Liver (tissue), 9 donors: Measurements from ENCODE around the gene PIR. TPM values are rescaled to one million over a fixed set of nuclear protein-coding genes. Genes with fewer than 3 reads are reported as not detected.

Source experiments
- DNase-seq: peaks from one replicate; pipeline ENCODE4 v3.0.0-alpha.2; 2017; ENCODE audit warnings: low spot score
- H3K27ac ChIP-seq, 2 donors: one replicate each; pipeline ENCODE4 v1.7.0; 2013; ENCODE audit warnings: inconsistent platforms in 2 of 2, low read length in 2 of 2, control low read depth in 1 of 2, low read depth in 1 of 2, mild to moderate bottlenecking in 1 of 2
- H3K27me3 ChIP-seq, 4 donors: one replicate each; pipeline versions ENCODE4 v1.6.1 to v1.7.0; 2013; ENCODE audit warnings: low read length in 3 of 4, inconsistent platforms in 1 of 4, mild to moderate bottlenecking in 1 of 4, moderate library complexity in 1 of 4; ENCODE audit not compliant: control insufficient read depth in 4 of 4, insufficient read depth in 4 of 4
- H3K36me3 ChIP-seq, 4 donors: one replicate each; pipeline versions ENCODE4 v1.6.1 to v1.7.0; 2013; ENCODE audit warnings: low read length in 3 of 4, mild to moderate bottlenecking in 3 of 4, low read depth in 1 of 4, moderate library complexity in 1 of 4; ENCODE audit not compliant: control insufficient read depth in 4 of 4, insufficient read depth in 3 of 4
- H3K4me1 ChIP-seq, 4 donors: one replicate each; pipeline versions ENCODE4 v1.6.1 to v1.7.0; 2013; ENCODE audit warnings: low read length in 3 of 4, mild to moderate bottlenecking in 3 of 4, moderate library complexity in 1 of 4; ENCODE audit not compliant: control insufficient read depth in 4 of 4, insufficient read depth in 4 of 4
- H3K4me3 ChIP-seq, 3 donors: one replicate each; pipeline versions ENCODE4 v1.6.1 to v1.7.0; 2013; ENCODE audit warnings: low read length in 3 of 3, control low read depth in 1 of 3, low read depth in 1 of 3, mild to moderate bottlenecking in 1 of 3
- H3K9ac ChIP-seq, 2 donors: one replicate each; pipeline ENCODE4 v1.7.0; 2013; ENCODE audit warnings: low read length in 2 of 2, mild to moderate bottlenecking in 2 of 2, moderate library complexity in 2 of 2, control low read depth in 1 of 2, low read depth in 1 of 2
- H3K9me3 ChIP-seq, 4 donors: one replicate each; pipeline versions ENCODE4 v1.6.1 to v1.7.0; 2013; ENCODE audit warnings: low read length in 3 of 4; ENCODE audit not compliant: control insufficient read depth in 4 of 4
- EGR1 ChIP-seq, 2 donors: IDR thresholded peaks; 2 replicates each; pipeline ENCODE4 v1.6.1; 2016 to 2018; ENCODE audit warnings: antibody characterized with exemption in 2 of 2, low read depth in 2 of 2
- FOXA1 ChIP-seq: IDR thresholded peaks from 2 replicates; pipeline ENCODE4 v1.6.1; 2016; ENCODE audit warnings: antibody characterized with exemption
- FOXA2 ChIP-seq: IDR thresholded peaks from 2 replicates; pipeline ENCODE4 v1.6.1; 2016; ENCODE audit warnings: antibody characterized with exemption
- GABPA ChIP-seq, 2 donors: IDR thresholded peaks in 1 of 2; conservative IDR thresholded peaks in 1 of 2; 2 replicates each; pipeline ENCODE4 v1.6.1; 2016; ENCODE audit warnings: antibody characterized with exemption in 2 of 2, mild to moderate bottlenecking in 1 of 2, moderate library complexity in 1 of 2
- HNF4A ChIP-seq, 2 donors: conservative IDR thresholded peaks; 2 replicates each; pipeline ENCODE4 v1.6.1; 2016; ENCODE audit warnings: antibody characterized with exemption in 2 of 2, mild to moderate bottlenecking in 2 of 2
- HNF4G ChIP-seq: IDR thresholded peaks from 2 replicates; pipeline ENCODE4 v1.6.1; 2016; ENCODE audit warnings: antibody characterized with exemption
- JUND ChIP-seq, 2 donors: IDR thresholded peaks; 2 replicates each; pipeline ENCODE4 v1.6.1; 2016; ENCODE audit warnings: antibody characterized with exemption in 2 of 2
- NR2F2 ChIP-seq: IDR thresholded peaks from 2 replicates; pipeline ENCODE4 v1.6.1; 2016; ENCODE audit warnings: antibody characterized with exemption
- RAD21 ChIP-seq, 2 donors: IDR thresholded peaks; 2 replicates each; pipeline ENCODE4 v1.6.1; 2016; ENCODE audit warnings: antibody characterized with exemption in 2 of 2, mild to moderate bottlenecking in 2 of 2
- RXRA ChIP-seq, 2 donors: IDR thresholded peaks; 2 replicates each; pipeline ENCODE4 v1.6.1; 2017 to 2018; ENCODE audit warnings: antibody characterized with exemption in 2 of 2, mild to moderate bottlenecking in 1 of 2
- SP1 ChIP-seq: IDR thresholded peaks from 2 replicates; pipeline ENCODE4 v1.6.1; 2018; ENCODE audit warnings: antibody characterized with exemption, mild to moderate bottlenecking
- TAF1 ChIP-seq: conservative IDR thresholded peaks from 2 replicates; pipeline ENCODE4 v1.6.1; 2016; ENCODE audit warnings: antibody characterized with exemption, mild to moderate bottlenecking
- WGBS: extraction: QIAGEN DNeasy Blood & Tissue Kit; methylation state at CpG from one replicate; pipeline ENCODE4 v1.1.7; 2013; 5-methylcytosine and 5-hydroxymethylcytosine counted together
- polyA plus RNA-seq, 2 donors: library from polyadenylated mRNA; stranded (reverse) in 1 of 2; unstranded in 1 of 2; fragments of 200-250 nt in 1 of 2; fragments of >200 nt in 1 of 2; fragmentation: Nextera tagmentation in 1 of 2; extraction: Ambion mirVana in 1 of 2; gene quantifications; one replicate each; pipeline versions ENCODE4 v1.2.1 to v1.2.3, GENCODE V29; 2013 to 2015
- total RNA-seq, 2 donors: library from RNA; depleted of rRNA; stranded (reverse); fragments of >200 nt; gene quantifications; one replicate each; pipeline ENCODE4 v1.2.3, GENCODE V29; 2014
- TF ChIP-seq, protein P1 (sequence below): IDR thresholded peaks from 2 replicates; pipeline ENCODE4 v1.6.1; 2016; ENCODE audit warnings: antibody characterized with exemption
- TF ChIP-seq, protein P2 (sequence below): IDR thresholded peaks from 2 replicates; pipeline ENCODE4 v1.6.1; 2016; ENCODE audit warnings: antibody characterized with exemption
- TF ChIP-seq, protein P3 (sequence below): fragments of 150-350 bp; IDR thresholded peaks from 2 replicates; pipeline ENCODE4 v1.5.1; 2017; ENCODE audit warnings: improper control_type of control experiment, low read depth, low read length; ENCODE audit not compliant: missing input control
- TF ChIP-seq, protein P4 (sequence below): IDR thresholded peaks from 2 replicates; pipeline ENCODE4 v1.6.1; 2016; ENCODE audit warnings: antibody characterized with exemption
- TF ChIP-seq, protein P5 (sequence below): IDR thresholded peaks from 2 replicates; pipeline ENCODE4 v1.6.1; 2016; ENCODE audit warnings: antibody characterized with exemption, mild to moderate bottlenecking
- donor health status: healthy.
- donor health status: healthy.
- donor health status: healthy.
- donor health status: healthy.
- donor health status: healthy.

PIR gene
- total and polyA plus RNA-seq, 4 donors = 9.0 to 24.7 (median 17.0) TPM

DNA sequence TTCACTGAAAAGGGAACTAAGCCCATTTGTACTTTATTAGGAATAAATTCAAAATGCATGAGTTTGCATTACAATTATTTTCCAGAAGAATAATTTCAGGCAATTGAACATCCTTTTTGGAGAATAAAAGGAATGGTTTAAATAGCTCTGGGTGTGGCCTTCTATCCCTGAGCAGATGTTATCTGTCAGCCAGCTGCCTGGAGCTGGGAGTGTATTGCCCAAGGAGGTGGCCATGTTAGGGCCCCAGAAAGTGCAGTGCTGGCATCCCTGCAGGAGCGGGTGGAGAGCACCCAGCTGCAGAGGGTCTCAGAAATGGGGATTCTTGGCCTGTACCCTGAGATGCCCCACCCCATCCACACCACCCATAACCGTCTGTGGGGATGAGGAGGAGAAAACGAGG is 87.3 kb downstream of the PIR start:
- no peaks in the 10 kb centered on the region for H3K9me3 ChIP-seq
- no peak overlapping the region for H3K4me3 ChIP-seq
- no peaks in the 10 kb centered on the region for H3K36me3 ChIP-seq
- DNase-seq = no peak
- WGBS = 93% methylated on average over 3 of the region's 3 CpGs
- H3K4me1 ChIP-seq = peaks cover 0 to 2% (median 0%) of the 10 kb centered on the region in 4 donors
- H3K27me3 ChIP-seq = no peaks in the 10 kb centered on the region
- TF ChIP-seq, protein P1, sequence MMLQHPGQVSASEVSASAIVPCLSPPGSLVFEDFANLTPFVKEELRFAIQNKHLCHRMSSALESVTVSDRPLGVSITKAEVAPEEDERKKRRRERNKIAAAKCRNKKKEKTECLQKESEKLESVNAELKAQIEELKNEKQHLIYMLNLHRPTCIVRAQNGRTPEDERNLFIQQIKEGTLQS = no peak
- TF ChIP-seq FOXA1 = no peak
- TF ChIP-seq RXRA (IDR thresholded peaks at IDR 0.05) = no peak
- TF ChIP-seq FOXA2 = no peak
- no peak for TF ChIP-seq HNF4A (conservative IDR thresholded peaks at IDR 0.05)
- TF ChIP-seq, protein P2, sequence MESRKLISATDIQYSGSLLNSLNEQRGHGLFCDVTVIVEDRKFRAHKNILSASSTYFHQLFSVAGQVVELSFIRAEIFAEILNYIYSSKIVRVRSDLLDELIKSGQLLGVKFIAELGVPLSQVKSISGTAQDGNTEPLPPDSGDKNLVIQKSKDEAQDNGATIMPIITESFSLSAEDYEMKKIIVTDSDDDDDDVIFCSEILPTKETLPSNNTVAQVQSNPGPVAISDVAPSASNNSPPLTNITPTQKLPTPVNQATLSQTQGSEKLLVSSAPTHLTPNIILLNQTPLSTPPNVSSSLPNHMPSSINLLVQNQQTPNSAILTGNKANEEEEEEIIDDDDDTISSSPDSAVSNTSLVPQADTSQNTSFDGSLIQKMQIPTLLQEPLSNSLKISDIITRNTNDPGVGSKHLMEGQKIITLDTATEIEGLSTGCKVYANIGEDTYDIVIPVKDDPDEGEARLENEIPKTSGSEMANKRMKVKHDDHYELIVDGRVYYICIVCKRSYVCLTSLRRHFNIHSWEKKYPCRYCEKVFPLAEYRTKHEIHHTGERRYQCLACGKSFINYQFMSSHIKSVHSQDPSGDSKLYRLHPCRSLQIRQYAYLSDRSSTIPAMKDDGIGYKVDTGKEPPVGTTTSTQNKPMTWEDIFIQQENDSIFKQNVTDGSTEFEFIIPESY = no peak
- no peak for TF ChIP-seq RAD21 (IDR thresholded peaks at IDR 0.05)
- TF ChIP-seq JUND (IDR thresholded peaks at IDR 0.05) = no peak
- no peak for TF ChIP-seq GABPA (IDR thresholded peaks at IDR 0.05 in 1 of 2, conservative IDR thresholded peaks at IDR 0.05 in 1 of 2)
- no peak for TF ChIP-seq EGR1 (IDR thresholded peaks at IDR 0.05; ENCODE audit: low read depth in 2 of 2)
- TF ChIP-seq HNF4G = no peak
- TF ChIP-seq, protein P3, sequence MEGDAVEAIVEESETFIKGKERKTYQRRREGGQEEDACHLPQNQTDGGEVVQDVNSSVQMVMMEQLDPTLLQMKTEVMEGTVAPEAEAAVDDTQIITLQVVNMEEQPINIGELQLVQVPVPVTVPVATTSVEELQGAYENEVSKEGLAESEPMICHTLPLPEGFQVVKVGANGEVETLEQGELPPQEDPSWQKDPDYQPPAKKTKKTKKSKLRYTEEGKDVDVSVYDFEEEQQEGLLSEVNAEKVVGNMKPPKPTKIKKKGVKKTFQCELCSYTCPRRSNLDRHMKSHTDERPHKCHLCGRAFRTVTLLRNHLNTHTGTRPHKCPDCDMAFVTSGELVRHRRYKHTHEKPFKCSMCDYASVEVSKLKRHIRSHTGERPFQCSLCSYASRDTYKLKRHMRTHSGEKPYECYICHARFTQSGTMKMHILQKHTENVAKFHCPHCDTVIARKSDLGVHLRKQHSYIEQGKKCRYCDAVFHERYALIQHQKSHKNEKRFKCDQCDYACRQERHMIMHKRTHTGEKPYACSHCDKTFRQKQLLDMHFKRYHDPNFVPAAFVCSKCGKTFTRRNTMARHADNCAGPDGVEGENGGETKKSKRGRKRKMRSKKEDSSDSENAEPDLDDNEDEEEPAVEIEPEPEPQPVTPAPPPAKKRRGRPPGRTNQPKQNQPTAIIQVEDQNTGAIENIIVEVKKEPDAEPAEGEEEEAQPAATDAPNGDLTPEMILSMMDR = no peak
- no peak overlapping the region for H3K9ac ChIP-seq
- no peak overlapping the region for H3K27ac ChIP-seq

DNA sequence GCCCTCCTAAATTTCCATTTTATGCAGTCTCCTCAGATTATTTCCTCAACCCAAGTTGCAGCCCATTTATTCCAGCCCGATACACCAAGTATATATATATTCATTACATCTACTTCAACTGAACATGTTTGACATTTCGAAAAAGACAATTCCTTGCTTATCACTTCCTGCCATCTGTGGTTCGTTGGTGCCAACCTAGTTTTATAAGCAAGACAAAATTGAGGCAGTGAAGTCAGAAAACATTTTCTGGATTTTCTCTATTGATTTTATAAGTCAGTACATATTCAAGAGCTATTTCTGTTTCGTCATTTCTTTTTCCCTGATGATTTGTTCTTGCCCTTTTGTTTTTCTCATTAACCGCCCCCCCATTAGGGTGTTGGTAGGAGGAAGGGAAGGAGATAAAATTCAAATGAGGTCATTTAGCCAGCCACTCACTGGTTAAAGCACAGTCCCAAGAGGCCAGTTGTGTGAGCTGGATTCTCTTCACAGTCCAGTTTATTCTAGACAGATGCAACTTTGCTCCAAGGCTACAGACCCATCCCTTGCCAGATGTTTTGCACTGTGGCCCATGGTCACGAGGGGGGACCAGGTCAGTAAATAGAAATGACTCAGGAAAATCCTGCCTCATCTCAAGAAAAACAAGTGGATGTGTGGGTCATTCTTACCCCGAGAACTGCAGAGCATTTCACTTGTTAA is 88.6 kb downstream of the PIR start:
- Histone ChIP-seq H3K27ac (no peak overlapping the region), H3K36me3 (no peaks in the 10 kb centered on the region), H3K27me3 (no peaks in the 10 kb centered on the region), H3K9me3 (peaks cover 0 to 4% (median 0%) of the 10 kb centered on the region in 4 donors), H3K9ac (no peak overlapping the region), H3K4me3 (no peak overlapping the region), H3K4me1 (peaks cover 0 to 2% (median 0%) of the 10 kb centered on the region in 4 donors)
- TF ChIP-seq EGR1 (IDR thresholded peaks at IDR 0.05; ENCODE audit: low read depth in 2 of 2) (no peak), TAF1 (no peak), GABPA (IDR thresholded peaks at IDR 0.05 in 1 of 2, conservative IDR thresholded peaks at IDR 0.05 in 1 of 2) (no peak), FOXA2 (no peak), RAD21 (IDR thresholded peaks at IDR 0.05) (no peak), HNF4A (conservative IDR thresholded peaks at IDR 0.05) (no peak), NR2F2 (no peak), SP1 (no peak)
- TF ChIP-seq, protein P4, sequence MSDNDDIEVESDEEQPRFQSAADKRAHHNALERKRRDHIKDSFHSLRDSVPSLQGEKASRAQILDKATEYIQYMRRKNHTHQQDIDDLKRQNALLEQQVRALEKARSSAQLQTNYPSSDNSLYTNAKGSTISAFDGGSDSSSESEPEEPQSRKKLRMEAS = no peak
- TF ChIP-seq, protein P2 = no peak
- TF ChIP-seq, protein P5, sequence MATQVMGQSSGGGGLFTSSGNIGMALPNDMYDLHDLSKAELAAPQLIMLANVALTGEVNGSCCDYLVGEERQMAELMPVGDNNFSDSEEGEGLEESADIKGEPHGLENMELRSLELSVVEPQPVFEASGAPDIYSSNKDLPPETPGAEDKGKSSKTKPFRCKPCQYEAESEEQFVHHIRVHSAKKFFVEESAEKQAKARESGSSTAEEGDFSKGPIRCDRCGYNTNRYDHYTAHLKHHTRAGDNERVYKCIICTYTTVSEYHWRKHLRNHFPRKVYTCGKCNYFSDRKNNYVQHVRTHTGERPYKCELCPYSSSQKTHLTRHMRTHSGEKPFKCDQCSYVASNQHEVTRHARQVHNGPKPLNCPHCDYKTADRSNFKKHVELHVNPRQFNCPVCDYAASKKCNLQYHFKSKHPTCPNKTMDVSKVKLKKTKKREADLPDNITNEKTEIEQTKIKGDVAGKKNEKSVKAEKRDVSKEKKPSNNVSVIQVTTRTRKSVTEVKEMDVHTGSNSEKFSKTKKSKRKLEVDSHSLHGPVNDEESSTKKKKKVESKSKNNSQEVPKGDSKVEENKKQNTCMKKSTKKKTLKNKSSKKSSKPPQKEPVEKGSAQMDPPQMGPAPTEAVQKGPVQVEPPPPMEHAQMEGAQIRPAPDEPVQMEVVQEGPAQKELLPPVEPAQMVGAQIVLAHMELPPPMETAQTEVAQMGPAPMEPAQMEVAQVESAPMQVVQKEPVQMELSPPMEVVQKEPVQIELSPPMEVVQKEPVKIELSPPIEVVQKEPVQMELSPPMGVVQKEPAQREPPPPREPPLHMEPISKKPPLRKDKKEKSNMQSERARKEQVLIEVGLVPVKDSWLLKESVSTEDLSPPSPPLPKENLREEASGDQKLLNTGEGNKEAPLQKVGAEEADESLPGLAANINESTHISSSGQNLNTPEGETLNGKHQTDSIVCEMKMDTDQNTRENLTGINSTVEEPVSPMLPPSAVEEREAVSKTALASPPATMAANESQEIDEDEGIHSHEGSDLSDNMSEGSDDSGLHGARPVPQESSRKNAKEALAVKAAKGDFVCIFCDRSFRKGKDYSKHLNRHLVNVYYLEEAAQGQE = no peak
- WGBS = 73% methylated on average over 7 of the region's 7 CpGs
- no peak for DNase-seq
